H1 (cell line): ENCODE measurements around the gene DPYD. TPM values are rescaled to one million over a fixed set of nuclear protein-coding genes. Genes with fewer than 3 reads are reported as not detected.

Experiments used
- CBX5 ChIP-seq: fragments of 300-800, 300-1000 bp; sonication (generic); IDR thresholded peaks from 2 replicates; pipeline ENCODE4 v1.7.1; 2016; ENCODE audit warnings: antibody characterized with exemption, low read length, low read depth
- CHD1 ChIP-seq: IDR thresholded peaks from 2 replicates; pipeline ENCODE4 v1.6.1; 2012; ENCODE audit warnings: low read depth, low read length, improper control_type of control experiment
- CHD7 ChIP-seq: fragments of 300-600 bp; sonication (generic); IDR thresholded peaks from 2 replicates; pipeline ENCODE4 v1.7.1; 2012; ENCODE audit warnings: low read length, moderate library complexity, mild to moderate bottlenecking, inconsistent platforms; ENCODE audit not compliant: insufficient replicate concordance
- FOSL1 ChIP-seq: IDR thresholded peaks from 2 replicates; pipeline ENCODE4 v1.6.1; 2011; ENCODE audit warnings: mild to moderate bottlenecking, low read depth, low read length, moderate library complexity; ENCODE audit not compliant: insufficient read depth
- JUND ChIP-seq: IDR thresholded peaks from 2 replicates; pipeline ENCODE4 v1.6.1; 2011; ENCODE audit warnings: mild to moderate bottlenecking, improper control_type of control experiment, low read length
- TAF7 ChIP-seq: optimal IDR thresholded peaks from 2 replicates; pipeline ENCODE3; 2011; ENCODE audit warnings: low read depth, mild to moderate bottlenecking, inconsistent platforms, low read length, moderate library complexity, borderline replicate concordance
- polyA plus RNA-seq, 7 experiments: library from polyadenylated mRNA; depleted of rRNA in 3 of 7; stranded (reverse) in 5 of 7; unstranded in 2 of 7; fragments of >200 nt in 5 of 7; fragments of 200-250 nt in 2 of 7; gene quantifications; 1 replicate in 5 of 7; 2 replicates in 1 of 7; 4 replicates in 1 of 7; pipeline versions ENCODE4 v1.2.1 to v1.2.3, GENCODE V29; 2011 to 2013; ENCODE audit warnings: missing spikeins in 2 of 7, mixed read lengths in 2 of 7
- total RNA-seq: library from RNA; stranded (reverse); fragmentation: NEBNext Ultra II Directional; extraction: Animal tissue kit (Norgen Biotek cat#: 25700); gene quantifications from 2 replicates; pipeline ENCODE4 v1.2.1, GENCODE V29; 2021

Gene DPYD
- total and polyA plus RNA-seq, 2 of the 8 experiments (the other 6 are each of a cell fraction or from before 2014, with no cell fraction given) = 0.29 to 0.73 TPM

- TF ChIP-seq CHD7 (no peak), JUND (no peak), TAF7 (no peak), CHD1 (no peak), FOSL1 (no peak), CBX5 (no peak)
Measured at GRCh38 chr1:97588772-97589171, 332.1 kb downstream of the DPYD start (continued).
